ENCODE data around the gene HDAC4.

Gene HDAC4

GRCh38 chr2:239293775-239294430, 106.9 kb downstream of the HDAC4 start:
- Histone ChIP-seq H3K4me3 (ENCODE audit: low read length) (no peak overlapping the region), H3K4me2 (ENCODE audit: low read depth, low read length) (no peak overlapping the region), H3K9me2 (replicated peaks; ENCODE audit: insufficient read depth, low read length) (no peaks in the 10 kb centered on the region), H3K27me3 (replicated peaks; ENCODE audit: insufficient read depth, low read length) (no peaks in the 10 kb centered on the region), H3K27ac (ENCODE audit: low read length) (no peak overlapping the region), H3K4me1 (ENCODE audit: low read length) (peaks cover 10% of the 10 kb centered on the region), H3K79me2 (ENCODE audit: low read length) (peaks cover 83% of the 10 kb centered on the region), H3F3A (ENCODE audit: insufficient read depth, low read length) (peaks cover 9% of the 10 kb centered on the region), H3K9ac (ENCODE audit: low read length) (no peak overlapping the region), H4K20me1 (ENCODE audit: insufficient read depth, low read length) (no peaks in the 10 kb centered on the region), H3K36me3 (replicated peaks; ENCODE audit: insufficient read depth, low read length) (no peaks in the 10 kb centered on the region), H2AFZ (ENCODE audit: low read length) (no peak overlapping the region), H3K9me3 (replicated peaks; ENCODE audit: insufficient read depth, low read length) (no peaks in the 10 kb centered on the region)
- TF ChIP-seq EZH2 (optimal IDR thresholded peaks at IDR 0.05; ENCODE audit: low read depth, low read length): no peak
- TF ChIP-seq CTCF (IDR thresholded peaks at IDR 0.05; ENCODE audit: low read length): no peak
- no peak for TF ChIP-seq EZH2phosphoT487 (IDR thresholded peaks at IDR 0.05; ENCODE audit: low read length)
- no peak for DNase-seq

- Histone ChIP-seq H3K4me3 (ENCODE audit: low read length) (no peak overlapping the region), H3K4me2 (ENCODE audit: low read depth, low read length) (no peak overlapping the region), H3K79me2 (ENCODE audit: low read length) (peaks cover 84% of the 10 kb centered on the region), H3K27ac (ENCODE audit: low read length) (no peak overlapping the region), H3K9me3 (replicated peaks; ENCODE audit: insufficient read depth, low read length) (no peaks in the 10 kb centered on the region), H3K9me2 (replicated peaks; ENCODE audit: insufficient read depth, low read length) (no peaks in the 10 kb centered on the region), H3K27me3 (replicated peaks; ENCODE audit: insufficient read depth, low read length) (no peaks in the 10 kb centered on the region), H3F3A (ENCODE audit: insufficient read depth, low read length) (peaks cover 13% of the 10 kb centered on the region), H2AFZ (ENCODE audit: low read length) (no peak overlapping the region), H4K20me1 (ENCODE audit: insufficient read depth, low read length) (no peaks in the 10 kb centered on the region), H3K36me3 (replicated peaks; ENCODE audit: insufficient read depth, low read length) (no peaks in the 10 kb centered on the region), H3K4me1 (ENCODE audit: low read length) (peaks cover 10% of the 10 kb centered on the region), H3K9ac (ENCODE audit: low read length) (no peak overlapping the region)
- DNase-seq: no peak
- TF ChIP-seq EZH2 (optimal IDR thresholded peaks at IDR 0.05; ENCODE audit: low read depth, low read length) (no peak), EZH2phosphoT487 (IDR thresholded peaks at IDR 0.05; ENCODE audit: low read length) (no peak), CTCF (IDR thresholded peaks at IDR 0.05; ENCODE audit: low read length) (no peak)
Observed at GRCh38 chr2:239292959-239293774, 107.7 kb downstream of the HDAC4 start.

GRCh38 chr2:239292531-239292930, 108.3 kb downstream of the HDAC4 start:
- H3K4me1 ChIP-seq (ENCODE audit: low read length): peaks cover 10% of the 10 kb centered on the region
- no peaks in the 10 kb centered on the region for H3K27me3 ChIP-seq (replicated peaks; ENCODE audit: insufficient read depth, low read length)
- TF ChIP-seq CTCF (IDR thresholded peaks at IDR 0.05; ENCODE audit: low read length) (no peak), EZH2phosphoT487 (IDR thresholded peaks at IDR 0.05; ENCODE audit: low read length) (no peak), EZH2 (optimal IDR thresholded peaks at IDR 0.05; ENCODE audit: low read depth, low read length) (no peak)
- no peaks in the 10 kb centered on the region for H3K36me3 ChIP-seq (replicated peaks; ENCODE audit: insufficient read depth, low read length)
- DNase-seq: no peak
- no peak overlapping the region for H3K27ac ChIP-seq (ENCODE audit: low read length)
- H3K79me2 ChIP-seq (ENCODE audit: low read length): peaks cover 84% of the 10 kb centered on the region
- no peak overlapping the region for H3K4me2 ChIP-seq (ENCODE audit: low read depth, low read length)
- no peak overlapping the region for H3K9ac ChIP-seq (ENCODE audit: low read length)
- H4K20me1 ChIP-seq (ENCODE audit: insufficient read depth, low read length): no peaks in the 10 kb centered on the region
- peaks cover 13% of the 10 kb centered on the region for H3F3A ChIP-seq (ENCODE audit: insufficient read depth, low read length)
- H2AFZ ChIP-seq (ENCODE audit: low read length): no peak overlapping the region
- no peak overlapping the region for H3K4me3 ChIP-seq (ENCODE audit: low read length)
- H3K9me2 ChIP-seq (replicated peaks; ENCODE audit: insufficient read depth, low read length): no peaks in the 10 kb centered on the region
- H3K9me3 ChIP-seq (replicated peaks; ENCODE audit: insufficient read depth, low read length): no peaks in the 10 kb centered on the region
